ENCODE results near the gene KRTAP19-3.

KRTAP19-3 gene

GRCh38 chr21:30443226-30443625, 48.6 kb downstream of the KRTAP19-3 start:
- Histone ChIP-seq H3K4me1 (ENCODE audit: insufficient read depth, low read length) (peaks cover 5% of the 10 kb centered on the region; the same call in 1 of the 2 replicates), H3K4me3 (ENCODE audit: low read depth in 1 of 2, low read length in 2 of 2) (no peak overlapping the region), H3K27me3 (ENCODE audit: insufficient read depth, low read length, poor library complexity) (no peaks in the 10 kb centered on the region), H3K79me2 (ENCODE audit: insufficient read depth, low read length) (no peaks in the 10 kb centered on the region), H4K20me1 (ENCODE audit: insufficient read depth, low read length) (no peaks in the 10 kb centered on the region), H3K9ac (ENCODE audit: low read depth, low read length) (no peak overlapping the region), H3K4me2 (ENCODE audit: insufficient read depth, low read length) (no peak overlapping the region), H2AFZ (ENCODE audit: low read depth, low read length) (no peak overlapping the region), H3K9me3 (ENCODE audit: insufficient read depth, low read length, severe bottlenecking) (no peaks in the 10 kb centered on the region), H3K27ac (ENCODE audit: low read length) (no peak overlapping the region), H3K36me3 (ENCODE audit: insufficient read depth, low read length) (no peaks in the 10 kb centered on the region)
- ATAC-seq (ENCODE audit: insufficient read depth, low read depth) (no peak), DNase-seq (no peak)
- TF ChIP-seq CTCF (IDR thresholded peaks at IDR 0.05; ENCODE audit: borderline replicate concordance, extremely low read depth, low read length, poor library complexity, severe bottlenecking) (no peak), EZH2 (IDR thresholded peaks at IDR 0.05; ENCODE audit: borderline replicate concordance, low read depth, low read length, severe bottlenecking) (no peak)

All from DND-41 (cell line).